Liver (tissue), 9 donors: ENCODE results near the gene CNTN5. TPM values are rescaled to one million over a fixed set of nuclear protein-coding genes. Genes with fewer than 3 reads are reported as not detected.

ENCODE experiments used
- DNase-seq: peaks from one replicate; pipeline ENCODE4 v3.0.0-alpha.2; 2017; ENCODE audit warnings: low spot score
- H3K27ac ChIP-seq, 2 donors: one replicate each; pipeline ENCODE4 v1.7.0; 2013; ENCODE audit warnings: inconsistent platforms in 2 of 2, low read length in 2 of 2, control low read depth in 1 of 2, low read depth in 1 of 2, mild to moderate bottlenecking in 1 of 2
- H3K27me3 ChIP-seq, 4 donors: one replicate each; pipeline versions ENCODE4 v1.6.1 to v1.7.0; 2013; ENCODE audit warnings: low read length in 3 of 4, inconsistent platforms in 1 of 4, mild to moderate bottlenecking in 1 of 4, moderate library complexity in 1 of 4; ENCODE audit not compliant: control insufficient read depth in 4 of 4, insufficient read depth in 4 of 4
- H3K36me3 ChIP-seq, 4 donors: one replicate each; pipeline versions ENCODE4 v1.6.1 to v1.7.0; 2013; ENCODE audit warnings: low read length in 3 of 4, mild to moderate bottlenecking in 3 of 4, low read depth in 1 of 4, moderate library complexity in 1 of 4; ENCODE audit not compliant: control insufficient read depth in 4 of 4, insufficient read depth in 3 of 4
- H3K4me1 ChIP-seq, 4 donors: one replicate each; pipeline versions ENCODE4 v1.6.1 to v1.7.0; 2013; ENCODE audit warnings: low read length in 3 of 4, mild to moderate bottlenecking in 3 of 4, moderate library complexity in 1 of 4; ENCODE audit not compliant: control insufficient read depth in 4 of 4, insufficient read depth in 4 of 4
- H3K4me3 ChIP-seq, 3 donors: one replicate each; pipeline versions ENCODE4 v1.6.1 to v1.7.0; 2013; ENCODE audit warnings: low read length in 3 of 3, control low read depth in 1 of 3, low read depth in 1 of 3, mild to moderate bottlenecking in 1 of 3
- H3K9ac ChIP-seq, 2 donors: one replicate each; pipeline ENCODE4 v1.7.0; 2013; ENCODE audit warnings: low read length in 2 of 2, mild to moderate bottlenecking in 2 of 2, moderate library complexity in 2 of 2, control low read depth in 1 of 2, low read depth in 1 of 2
- H3K9me3 ChIP-seq, 4 donors: one replicate each; pipeline versions ENCODE4 v1.6.1 to v1.7.0; 2013; ENCODE audit warnings: low read length in 3 of 4; ENCODE audit not compliant: control insufficient read depth in 4 of 4
- CTCF ChIP-seq: fragments of 150-350 bp; IDR thresholded peaks from 2 replicates; pipeline ENCODE4 v1.5.1; 2017; ENCODE audit warnings: improper control_type of control experiment, low read depth, low read length; ENCODE audit not compliant: missing input control
- FOXA2 ChIP-seq: IDR thresholded peaks from 2 replicates; pipeline ENCODE4 v1.6.1; 2016; ENCODE audit warnings: antibody characterized with exemption
- GABPA ChIP-seq, 2 donors: IDR thresholded peaks in 1 of 2; conservative IDR thresholded peaks in 1 of 2; 2 replicates each; pipeline ENCODE4 v1.6.1; 2016; ENCODE audit warnings: antibody characterized with exemption in 2 of 2, mild to moderate bottlenecking in 1 of 2, moderate library complexity in 1 of 2
- HNF4A ChIP-seq, 2 donors: conservative IDR thresholded peaks; 2 replicates each; pipeline ENCODE4 v1.6.1; 2016; ENCODE audit warnings: antibody characterized with exemption in 2 of 2, mild to moderate bottlenecking in 2 of 2
- HNF4G ChIP-seq: IDR thresholded peaks from 2 replicates; pipeline ENCODE4 v1.6.1; 2016; ENCODE audit warnings: antibody characterized with exemption
- JUND ChIP-seq, 2 donors: IDR thresholded peaks; 2 replicates each; pipeline ENCODE4 v1.6.1; 2016; ENCODE audit warnings: antibody characterized with exemption in 2 of 2
- MAX ChIP-seq: IDR thresholded peaks from 2 replicates; pipeline ENCODE4 v1.6.1; 2016; ENCODE audit warnings: antibody characterized with exemption
- NR2F2 ChIP-seq: IDR thresholded peaks from 2 replicates; pipeline ENCODE4 v1.6.1; 2016; ENCODE audit warnings: antibody characterized with exemption
- REST ChIP-seq: IDR thresholded peaks from 2 replicates; pipeline ENCODE4 v1.6.1; 2016; ENCODE audit warnings: antibody characterized with exemption, mild to moderate bottlenecking
- RXRA ChIP-seq, 2 donors: IDR thresholded peaks; 2 replicates each; pipeline ENCODE4 v1.6.1; 2017 to 2018; ENCODE audit warnings: antibody characterized with exemption in 2 of 2, mild to moderate bottlenecking in 1 of 2
- TAF1 ChIP-seq: conservative IDR thresholded peaks from 2 replicates; pipeline ENCODE4 v1.6.1; 2016; ENCODE audit warnings: antibody characterized with exemption, mild to moderate bottlenecking
- YY1 ChIP-seq: IDR thresholded peaks from 2 replicates; pipeline ENCODE4 v1.6.1; 2016; ENCODE audit warnings: antibody characterized with exemption, mild to moderate bottlenecking
- WGBS: extraction: QIAGEN DNeasy Blood & Tissue Kit; methylation state at CpG from one replicate; pipeline ENCODE4 v1.1.7; 2013; 5-methylcytosine and 5-hydroxymethylcytosine counted together
- polyA plus RNA-seq, 2 donors: library from polyadenylated mRNA; stranded (reverse) in 1 of 2; unstranded in 1 of 2; fragments of 200-250 nt in 1 of 2; fragments of >200 nt in 1 of 2; fragmentation: Nextera tagmentation in 1 of 2; extraction: Ambion mirVana in 1 of 2; gene quantifications; one replicate each; pipeline versions ENCODE4 v1.2.1 to v1.2.3, GENCODE V29; 2013 to 2015
- total RNA-seq, 2 donors: library from RNA; depleted of rRNA; stranded (reverse); fragments of >200 nt; gene quantifications; one replicate each; pipeline ENCODE4 v1.2.3, GENCODE V29; 2014
- donor health status: healthy.
- donor health status: healthy.
- donor health status: healthy.
- donor health status: healthy.
- donor health status: healthy.

The CNTN5 gene
- total and polyA plus RNA-seq, 4 donors = 0.01 to 0.08 (median 0.04) TPM

GRCh38 chr11:99066618-99067317, 46.0 kb downstream of the CNTN5 start:
- H3K9ac ChIP-seq = no peak overlapping the region
- H3K36me3 ChIP-seq = no peaks in the 10 kb centered on the region
- H3K4me3 ChIP-seq = no peak overlapping the region
- H3K27ac ChIP-seq = no peak overlapping the region
- H3K9me3 ChIP-seq = no peaks in the 10 kb centered on the region
- WGBS = 57% methylated on average over 2 of the region's 2 CpGs
- no peaks in the 10 kb centered on the region for H3K27me3 ChIP-seq
- H3K4me1 ChIP-seq = peaks cover 0 to 4% (median 2%) of the 10 kb centered on the region in 4 donors
- DNase-seq = no peak
- no peak for TF ChIP-seq REST
- TF ChIP-seq HNF4G = no peak
- no peak for TF ChIP-seq RXRA (IDR thresholded peaks at IDR 0.05)
- no peak for TF ChIP-seq HNF4A (conservative IDR thresholded peaks at IDR 0.05)
- TF ChIP-seq FOXA2 = no peak
- no peak for TF ChIP-seq MAX
- no peak for TF ChIP-seq GABPA (IDR thresholded peaks at IDR 0.05 in 1 of 2, conservative IDR thresholded peaks at IDR 0.05 in 1 of 2)
- TF ChIP-seq NR2F2 = no peak
- no peak for TF ChIP-seq CTCF
- no peak for TF ChIP-seq JUND (IDR thresholded peaks at IDR 0.05)

- no peaks in the 10 kb centered on the region for H3K36me3 ChIP-seq
- TF ChIP-seq YY1 (no peak), NR2F2 (no peak), TAF1 (no peak)
- H3K9ac ChIP-seq = no peak overlapping the region
- H3K9me3 ChIP-seq = no peaks in the 10 kb centered on the region
- no peak overlapping the region for H3K4me3 ChIP-seq
- DNase-seq = no peak
- H3K27me3 ChIP-seq = no peaks in the 10 kb centered on the region
- WGBS = 85% methylated on average over 2 of the region's 2 CpGs
- peaks cover 0 to 4% (median 2%) of the 10 kb centered on the region in 4 donors for H3K4me1 ChIP-seq
- no peak overlapping the region for H3K27ac ChIP-seq
Observed at GRCh38 chr11:99068832-99069231, 48.1 kb downstream of the CNTN5 start.
